ENCODE results near the gene ATF6. TPM values are rescaled to one million over a fixed set of nuclear protein-coding genes. Genes with fewer than 3 reads are reported as not detected.

The ATF6 gene
- total RNA-seq, 2 donors from 2014 or later: 27.9 to 32.3 TPM

GRCh38 chr1:161946071-161946987, 180.2 kb downstream of the ATF6 start:
- no peak for DNase-seq (ENCODE audit: low spot score)
- intact Hi-C loops (cut with DNase I): no loop called here

- intact Hi-C loops (cut with DNase I): no loop called here
Observed at GRCh38 chr1:161948435-161948834, 182.3 kb downstream of the ATF6 start.

GRCh38 chr1:161949548-161949947, 183.4 kb downstream of the ATF6 start:
- no peak for DNase-seq (ENCODE audit: low spot score)
- intact Hi-C loops (cut with DNase I): no loop called here

More at GRCh38 chr1:161948435-161948834, 182.3 kb downstream of the ATF6 start:
- no peak for DNase-seq (ENCODE audit: low spot score)

- intact Hi-C loops (cut with DNase I): no loop called here
- DNase-seq (ENCODE audit: low spot score): no peak
Observed at GRCh38 chr1:161950377-161950776, 184.3 kb downstream of the ATF6 start.

GRCh38 chr1:161951646-161952045, 185.5 kb downstream of the ATF6 start:
- DNase-seq (ENCODE audit: low spot score): no peak
- intact Hi-C loops (cut with DNase I): no loop called here

- intact Hi-C loops (cut with DNase I): no loop called here
- DNase-seq (ENCODE audit: low spot score): no peak
Observed at GRCh38 chr1:161952607-161953172, 186.6 kb downstream of the ATF6 start.

- DNase-seq (ENCODE audit: low spot score): no peak
- intact Hi-C loops (cut with DNase I): no loop called here
Observed at GRCh38 chr1:161953256-161953920, 187.3 kb downstream of the ATF6 start.

GRCh38 chr1:161954050-161954449, 187.9 kb downstream of the ATF6 start:
- intact Hi-C loops (cut with DNase I): no loop called here
- DNase-seq (ENCODE audit: low spot score): no peak

- intact Hi-C loops (cut with DNase I): no loop called here
- no peak for DNase-seq (ENCODE audit: low spot score)
Observed at GRCh38 chr1:161954466-161954865, 188.3 kb downstream of the ATF6 start.

- no peak for DNase-seq (ENCODE audit: low spot score)
- intact Hi-C loops (cut with DNase I): no loop called here
Observed at GRCh38 chr1:161955606-161956005, 189.5 kb downstream of the ATF6 start.

GRCh38 chr1:161956097-161956496, 190.0 kb downstream of the ATF6 start:
- DNase-seq (ENCODE audit: low spot score): no peak
- intact Hi-C loops (cut with DNase I): no loop called here

GRCh38 chr1:161956930-161957329, 190.8 kb downstream of the ATF6 start:
- no peak for DNase-seq (ENCODE audit: low spot score)
- intact Hi-C loops (cut with DNase I): no loop called here

- intact Hi-C loops (cut with DNase I): no loop called here
- no peak for DNase-seq (ENCODE audit: low spot score)
Observed at GRCh38 chr1:161958425-161958824, 192.3 kb downstream of the ATF6 start.

- DNase-seq (ENCODE audit: low spot score): no peak
- intact Hi-C loops (cut with DNase I): loop anchor here in 1 of 2 donors (10.0 kb wide), 1 partner anchor 63 kb away; the partner anchor contains the start of gene OLFML2B
Observed at GRCh38 chr1:161962091-161962887, 196.2 kb downstream of the ATF6 start.

GRCh38 chr1:161966067-161966466, 199.9 kb downstream of the ATF6 start:
- no peak for DNase-seq (ENCODE audit: low spot score)

GRCh38 chr1:161970036-161970435, 203.9 kb downstream of the ATF6 start:
- no peak for DNase-seq (ENCODE audit: low spot score)
- intact Hi-C loops (cut with DNase I): no loop called here

More at GRCh38 chr1:161966067-161966466, 199.9 kb downstream of the ATF6 start:
- intact Hi-C loops (cut with DNase I): loop anchor here in 1 of 2 donors (5.0 to 10.0 kb wide), 2 partner anchors 59 to 774 kb away; partner anchors contain the start of gene OLFML2B

- no peak for DNase-seq (ENCODE audit: low spot score)
- intact Hi-C loops (cut with DNase I): no loop called here
Observed at GRCh38 chr1:161970633-161971032, 204.5 kb downstream of the ATF6 start.

GRCh38 chr1:161972828-161973227, 206.7 kb downstream of the ATF6 start:
- intact Hi-C loops (cut with DNase I): no loop called here
- DNase-seq (ENCODE audit: low spot score): no peak
